Choroid plexus epithelial cell (primary cell): ENCODE data around the gene LSM14A.

Experiments
- DNase-seq: peaks from one replicate; pipeline ENCODE4 v3.0.0-alpha.2; 2010; ENCODE audit warnings: low read depth
- H3K4me3 ChIP-seq: 2 replicates; pipeline ENCODE4 v1.5.1; 2011; ENCODE audit warnings: low read depth, mild to moderate bottlenecking, control low read depth, low read length, moderate library complexity
- TF ChIP-seq, protein P1 (sequence below): conservative IDR thresholded peaks from 2 replicates; pipeline ENCODE4 v1.5.1; 2011; ENCODE audit warnings: low read depth, mild to moderate bottlenecking, control low read depth, inconsistent platforms, low read length, moderate library complexity

The LSM14A gene

DNA sequence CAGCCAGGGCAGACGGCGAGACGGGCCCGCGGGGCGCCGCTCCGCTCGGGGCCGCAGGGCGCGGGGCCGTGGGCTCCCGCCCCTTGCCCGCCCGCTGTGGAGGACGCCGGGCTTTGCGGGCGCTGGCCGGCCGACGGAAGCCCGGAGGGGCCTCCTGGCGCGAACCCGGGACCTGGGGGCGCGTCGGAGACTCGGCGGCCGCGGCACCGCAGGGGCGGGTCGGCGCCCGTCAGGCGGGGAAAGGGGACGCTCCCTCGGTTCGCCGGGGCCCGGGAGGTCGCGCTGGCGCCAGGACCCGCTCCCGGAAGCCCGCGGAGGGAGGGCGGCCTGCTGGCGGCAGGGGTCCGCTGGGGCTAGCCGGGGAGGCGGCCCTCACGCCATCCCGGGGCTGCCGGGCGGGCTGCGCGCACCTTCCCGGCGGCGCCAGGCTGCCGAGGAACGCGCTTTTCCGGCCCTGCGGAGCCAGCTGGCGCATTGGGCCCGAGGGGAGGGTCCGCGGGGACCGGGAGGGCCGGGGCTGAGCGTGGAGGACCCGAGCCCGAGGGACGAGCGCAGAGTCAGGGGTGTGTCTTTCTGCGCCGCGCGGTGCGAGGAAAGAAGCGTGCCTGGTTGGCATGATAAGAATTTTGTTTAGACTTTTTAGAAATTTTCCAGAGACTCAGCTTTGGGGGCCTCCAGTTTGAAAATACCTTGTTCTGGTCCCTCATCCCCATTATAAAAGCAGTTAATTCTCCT is 82.6 kb downstream of the LSM14A start:
- peak; percentile 37 for DNase-seq
- TF ChIP-seq, protein P1, sequence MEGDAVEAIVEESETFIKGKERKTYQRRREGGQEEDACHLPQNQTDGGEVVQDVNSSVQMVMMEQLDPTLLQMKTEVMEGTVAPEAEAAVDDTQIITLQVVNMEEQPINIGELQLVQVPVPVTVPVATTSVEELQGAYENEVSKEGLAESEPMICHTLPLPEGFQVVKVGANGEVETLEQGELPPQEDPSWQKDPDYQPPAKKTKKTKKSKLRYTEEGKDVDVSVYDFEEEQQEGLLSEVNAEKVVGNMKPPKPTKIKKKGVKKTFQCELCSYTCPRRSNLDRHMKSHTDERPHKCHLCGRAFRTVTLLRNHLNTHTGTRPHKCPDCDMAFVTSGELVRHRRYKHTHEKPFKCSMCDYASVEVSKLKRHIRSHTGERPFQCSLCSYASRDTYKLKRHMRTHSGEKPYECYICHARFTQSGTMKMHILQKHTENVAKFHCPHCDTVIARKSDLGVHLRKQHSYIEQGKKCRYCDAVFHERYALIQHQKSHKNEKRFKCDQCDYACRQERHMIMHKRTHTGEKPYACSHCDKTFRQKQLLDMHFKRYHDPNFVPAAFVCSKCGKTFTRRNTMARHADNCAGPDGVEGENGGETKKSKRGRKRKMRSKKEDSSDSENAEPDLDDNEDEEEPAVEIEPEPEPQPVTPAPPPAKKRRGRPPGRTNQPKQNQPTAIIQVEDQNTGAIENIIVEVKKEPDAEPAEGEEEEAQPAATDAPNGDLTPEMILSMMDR, result no peak
- peak overlapping the region; percentile 85 for H3K4me3 ChIP-seq

DNA sequence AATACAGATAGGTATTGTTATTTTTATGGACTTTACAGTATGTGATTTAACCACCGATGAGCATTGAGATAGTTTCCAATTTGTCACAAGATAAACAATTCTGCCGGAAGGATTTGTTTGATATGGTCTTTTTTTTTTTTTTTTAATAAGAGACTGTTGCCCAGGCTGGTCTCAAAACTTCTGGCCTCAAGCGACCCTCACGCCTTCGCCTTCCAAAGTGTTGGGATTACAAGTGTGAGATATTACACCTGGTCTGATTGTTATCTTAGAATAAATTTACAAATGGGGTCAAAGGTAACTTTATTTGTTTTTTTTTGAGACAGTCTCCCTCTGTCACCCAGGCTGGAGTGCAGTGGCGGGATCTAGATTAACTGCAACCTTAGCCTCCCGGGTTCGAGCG is 83.2 kb downstream of the LSM14A start:
- TF ChIP-seq, protein P1, result no peak
- peak overlapping the region; percentile 85 for H3K4me3 ChIP-seq
- DNase-seq, result no peak

DNA sequence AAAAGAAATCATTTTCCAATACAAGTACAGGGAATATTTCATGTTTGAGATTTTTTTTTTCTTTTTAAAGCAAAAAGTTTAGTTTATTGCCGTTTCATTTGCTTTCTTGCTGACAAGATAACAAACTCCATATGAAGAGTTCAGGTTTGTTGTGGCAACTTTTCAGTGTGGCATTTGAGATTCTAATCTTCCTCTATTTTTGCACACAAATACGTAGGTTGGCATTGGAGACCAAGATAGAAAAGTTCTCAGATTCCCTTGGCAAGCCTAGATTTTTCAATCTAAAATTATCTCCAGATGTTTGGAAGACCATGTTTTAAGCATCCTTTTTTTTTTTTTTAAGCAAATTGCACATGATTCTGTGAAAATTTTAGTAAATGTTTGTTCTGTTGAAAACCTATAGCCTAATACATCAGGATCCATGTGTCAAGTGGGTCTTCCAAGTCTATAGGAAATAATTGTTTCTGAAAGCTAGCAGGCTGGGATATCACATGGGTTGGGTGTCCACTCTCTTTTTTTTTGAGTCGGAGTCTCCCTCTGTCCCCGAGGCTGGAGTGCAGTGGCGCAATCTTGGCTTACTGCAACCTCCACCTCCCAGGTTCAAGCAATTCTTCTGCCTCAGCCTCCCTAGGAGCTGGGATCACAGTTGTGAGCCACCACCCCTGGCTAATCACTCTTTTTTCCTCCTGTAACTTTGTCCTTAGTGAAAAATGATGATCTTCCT is 84.7 kb downstream of the LSM14A start:
- H3K4me3 ChIP-seq, result no peak overlapping the region
- no peak for DNase-seq
- TF ChIP-seq, protein P1, result no peak

DNA sequence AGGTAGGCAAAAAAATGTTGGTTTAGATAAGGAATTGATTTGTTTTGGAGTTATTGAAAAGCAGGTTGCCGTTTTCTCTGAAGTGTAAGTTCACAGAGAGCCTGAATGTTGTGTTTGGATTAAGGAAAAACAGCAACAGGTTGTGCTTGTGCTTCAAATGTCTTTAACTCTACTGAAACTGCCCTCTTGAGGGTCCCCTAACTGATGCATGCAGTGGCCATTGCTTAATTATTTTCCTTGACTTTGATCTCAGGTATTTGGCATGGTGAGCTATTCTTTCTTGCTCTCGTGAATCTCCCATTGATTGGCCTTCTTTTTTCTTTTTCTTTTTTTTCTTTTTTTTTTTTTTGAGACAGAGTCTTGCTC is 85.2 kb downstream of the LSM14A start:
- no peak for DNase-seq
- no peak overlapping the region for H3K4me3 ChIP-seq
- TF ChIP-seq, protein P1, result no peak

DNA sequence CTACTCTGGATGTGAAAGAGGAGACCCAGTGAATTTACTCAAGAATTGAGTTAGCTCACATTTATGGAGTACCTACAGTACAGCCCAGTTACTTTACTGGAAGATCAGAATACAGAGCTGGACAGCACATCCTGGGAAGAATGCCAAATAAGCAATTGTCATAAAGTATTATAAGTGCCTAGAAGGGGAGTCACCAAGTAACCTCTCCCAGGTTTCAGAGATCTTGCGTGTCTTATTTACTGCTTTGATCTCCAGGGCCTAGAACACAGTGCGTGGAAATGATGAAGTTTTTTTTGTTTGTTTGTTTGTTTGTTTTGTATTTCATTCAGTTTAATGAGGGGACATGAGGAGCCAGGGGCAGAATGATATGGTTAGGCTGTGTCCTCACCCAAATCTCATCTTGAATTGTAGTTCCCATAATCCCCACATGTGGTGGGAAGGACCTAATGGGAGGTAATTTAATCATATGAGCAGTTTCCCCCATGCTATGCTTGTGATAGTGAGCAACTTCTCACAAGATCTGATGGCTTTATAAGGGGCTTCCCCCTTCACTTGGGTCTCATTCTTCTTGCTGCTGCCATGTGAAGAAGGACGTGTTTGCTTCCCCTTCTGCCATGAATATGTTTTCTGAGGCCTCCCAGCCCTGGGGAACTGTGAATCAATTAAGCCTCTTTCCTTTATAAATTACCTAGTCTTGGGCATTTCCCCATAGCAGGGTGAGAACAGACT is 87.2 kb downstream of the LSM14A start:
- DNase-seq, result peak; percentile 43
- TF ChIP-seq, protein P1, result no peak
- H3K4me3 ChIP-seq, result no peak overlapping the region

DNA sequence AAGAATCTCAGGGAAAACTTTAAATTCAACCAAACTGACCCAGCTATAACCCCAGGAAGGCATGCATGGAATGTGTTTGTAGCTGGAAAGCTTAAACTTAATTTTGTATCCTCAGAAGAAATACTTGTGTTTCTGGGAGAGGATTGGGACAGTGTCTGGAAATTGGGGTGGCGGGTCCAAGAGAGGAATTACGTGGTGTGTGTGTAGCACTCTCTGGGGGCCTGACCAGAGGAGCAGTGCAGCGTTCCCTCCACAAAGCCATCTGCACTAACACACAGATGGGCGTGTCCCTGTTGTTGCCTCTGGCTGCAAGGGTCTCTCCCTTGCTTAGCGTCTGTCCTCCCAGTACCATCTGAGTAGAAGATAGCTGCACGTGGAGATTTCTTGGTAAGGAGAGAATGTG is 88.5 kb downstream of the LSM14A start:
- peak; percentile 61 for DNase-seq
- H3K4me3 ChIP-seq, result no peak overlapping the region
- TF ChIP-seq, protein P1, result no peak
